Body of pancreas (tissue), 4 donors: Measurements from ENCODE around the gene NPIPA8. TPM values are rescaled to one million over a fixed set of nuclear protein-coding genes. Genes with fewer than 3 reads are reported as not detected.
"Not testable (repeated sequence)": the region's sequence is repeated elsewhere in the genome, so short reads cannot be mapped to it uniquely, and the experiment has no call there.

Source experiments
- ATAC-seq: fragments of 150-250 bp; one replicate; pipeline ENCODE4 v1.9.1; 2016
- DNase-seq, 4 donors: peaks; one replicate each; pipeline ENCODE4 v3.0.0-alpha.2; 2019
- H3K27ac ChIP-seq, 4 donors: fragments of 200-600 bp; sonication (generic); 1 replicate in 3 of 4; 2 replicates in 1 of 4; pipeline versions ENCODE4 v1.5.1 to v1.6.1; 2016 to 2019; ENCODE audit warnings: mild to moderate bottlenecking in 1 of 4, mixed read lengths in 1 of 4, moderate library complexity in 1 of 4
- H3K27me3 ChIP-seq, 2 donors: fragments of 200-600 bp; sonication (generic); one replicate each; pipeline ENCODE4 v1.6.0; 2016; ENCODE audit warnings: mild to moderate bottlenecking in 1 of 2
- H3K36me3 ChIP-seq, 2 donors: fragments of 200-600 bp; sonication (generic); replicated peaks in 1 of 2; 2 replicates each; pipeline ENCODE4 v1.5.1; 2016; ENCODE audit warnings: low read depth in 2 of 2; ENCODE audit not compliant: insufficient read depth in 1 of 2
- H3K4me1 ChIP-seq: fragments of 200-600 bp; sonication (generic); one replicate; pipeline ENCODE4 v1.6.0; 2016
- H3K4me3 ChIP-seq, 2 donors: fragments of 200-600 bp; sonication (generic); 1 replicate in 1 of 2; 2 replicates in 1 of 2; pipeline ENCODE4 v1.5.1; 2016 to 2019
- H3K9me3 ChIP-seq, 3 donors: fragments of 200-600 bp; sonication (generic); 1 replicate in 2 of 3; 2 replicates in 1 of 3; pipeline ENCODE4 v1.5.1; 2016
- WGBS, 2 donors: methylation state at CpG; one replicate each; pipeline ENCODE4 v1.1.5; 2017; 5-methylcytosine and 5-hydroxymethylcytosine counted together
- intact Hi-C: fragments of 100-400 bp; cut with DNase I; formaldehyde crosslinking; loops from one replicate; pipeline ENCODE4 v1.15.1; 2023
- total RNA-seq, 2 donors: library from RNA; depleted of rRNA; stranded (reverse); fragments of >200 nt; gene quantifications; one replicate each; pipeline ENCODE4 v1.1.0, GENCODE V29; 2016

NPIPA8 gene
- total RNA-seq, 2 donors from 2014 or later: not detected

DNA sequence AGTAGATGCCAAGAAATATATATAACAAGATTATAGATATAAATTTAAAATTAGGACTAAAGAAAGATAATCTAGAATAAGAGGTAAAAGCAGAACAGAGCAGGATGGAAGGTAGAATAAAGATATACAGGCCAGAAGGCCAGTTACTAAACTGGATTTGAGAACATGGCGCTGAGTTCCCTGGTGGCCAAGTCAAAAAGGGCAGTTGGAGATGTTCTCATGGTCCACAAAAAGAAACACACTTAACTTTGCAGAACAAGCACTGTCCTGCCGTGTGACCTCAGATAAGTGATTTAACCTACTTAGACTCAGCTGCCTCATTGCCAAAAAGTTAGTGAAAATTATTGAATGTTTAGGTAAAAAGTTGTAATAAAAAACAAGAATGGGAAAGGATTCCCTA, 27.4 kb downstream of the NPIPA8 start:
- ATAC-seq, H3K4me1 ChIP-seq, intact Hi-C loops, H3K9me3 ChIP-seq, H3K4me3 ChIP-seq, H3K27ac ChIP-seq, H3K27me3 ChIP-seq, H3K36me3 ChIP-seq, DNase-seq: not testable (repeated sequence)
- WGBS, 2 donors: no CpG with 5 or more reads among the region's 2 CpGs

DNA sequence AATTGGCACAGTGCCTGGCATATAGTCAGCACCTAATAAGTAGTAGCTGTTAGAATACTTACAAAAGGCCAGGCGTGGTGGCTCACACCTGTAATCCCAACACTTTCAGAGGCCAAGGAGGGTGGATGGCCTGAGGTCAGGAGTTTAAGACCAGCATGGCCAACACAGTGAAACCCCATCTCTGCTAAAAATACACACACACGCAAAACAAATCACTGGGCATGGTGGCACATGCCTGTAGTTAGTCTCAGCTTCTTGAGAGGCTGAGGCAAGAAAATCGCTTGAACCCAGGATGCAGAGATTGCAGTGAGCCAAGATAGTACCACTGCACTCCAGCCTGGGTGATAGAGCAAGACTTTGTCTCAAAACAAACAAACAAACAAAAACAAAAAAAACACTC, 29.3 kb downstream of the NPIPA8 start:
- intact Hi-C loops, H3K4me3 ChIP-seq, DNase-seq, H3K9me3 ChIP-seq, H3K36me3 ChIP-seq, H3K27ac ChIP-seq, H3K27me3 ChIP-seq, H3K4me1 ChIP-seq, ATAC-seq: not testable (repeated sequence)
- WGBS, 2 donors: no CpG with 5 or more reads among the region's 3 CpGs

DNA sequence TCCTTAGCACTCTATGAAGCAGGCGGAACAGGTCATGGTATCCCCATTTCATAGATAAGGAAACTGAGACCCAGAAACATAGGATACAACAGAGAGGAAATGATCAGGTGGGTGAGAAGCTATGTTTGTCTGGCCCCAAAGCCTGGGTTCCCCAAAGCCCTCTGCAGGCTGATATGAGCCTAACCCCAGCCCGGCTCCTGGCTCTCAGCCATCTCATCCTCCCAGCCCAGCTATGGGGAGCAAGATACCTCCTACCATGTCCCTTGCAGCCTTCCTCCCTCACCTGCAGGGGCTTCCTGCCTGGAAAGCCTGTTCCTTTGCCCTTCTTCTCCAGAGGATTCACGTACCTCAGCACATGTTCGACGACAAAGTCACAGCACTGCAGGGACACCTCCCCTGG, 30.5 kb downstream of the NPIPA8 start:
- WGBS, 2 donors: no CpG with 5 or more reads among the region's 5 CpGs
- DNase-seq, H3K4me1 ChIP-seq, intact Hi-C loops, H3K27me3 ChIP-seq, H3K4me3 ChIP-seq, H3K27ac ChIP-seq, H3K9me3 ChIP-seq, H3K36me3 ChIP-seq, ATAC-seq: not testable (repeated sequence)

DNA sequence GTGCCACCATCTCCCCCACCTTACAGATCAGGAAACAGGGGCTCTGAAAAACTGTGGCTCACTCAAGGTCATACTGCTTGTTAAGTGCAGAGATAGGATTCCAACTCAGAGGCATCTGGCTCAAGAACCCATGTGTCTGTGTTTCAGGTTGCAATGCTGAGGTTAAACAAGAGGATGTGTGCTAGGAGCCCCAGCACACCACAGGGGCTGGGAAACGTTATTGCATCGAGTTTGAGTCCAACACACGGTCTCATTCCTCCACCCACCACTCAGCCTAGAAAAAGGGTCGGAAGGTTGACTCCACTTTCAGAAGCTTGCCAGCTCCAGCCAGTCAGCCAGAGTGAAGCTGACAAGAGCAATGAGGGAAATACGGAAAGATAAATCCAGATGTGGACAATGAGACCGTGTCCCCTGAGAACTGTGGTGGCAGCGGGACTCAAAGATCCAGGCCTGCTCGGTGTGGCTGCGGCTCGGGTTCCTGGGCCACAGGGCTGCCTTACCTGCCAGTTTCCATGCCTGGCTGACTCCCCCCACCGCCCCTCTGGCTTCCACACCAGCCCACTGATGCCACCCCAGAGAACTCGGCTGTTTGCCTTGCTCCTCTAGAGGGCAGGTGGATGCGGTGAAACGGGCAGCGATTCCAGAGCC, 33.4 kb downstream of the NPIPA8 start:
- intact Hi-C loops: not testable (repeated sequence)

DNA sequence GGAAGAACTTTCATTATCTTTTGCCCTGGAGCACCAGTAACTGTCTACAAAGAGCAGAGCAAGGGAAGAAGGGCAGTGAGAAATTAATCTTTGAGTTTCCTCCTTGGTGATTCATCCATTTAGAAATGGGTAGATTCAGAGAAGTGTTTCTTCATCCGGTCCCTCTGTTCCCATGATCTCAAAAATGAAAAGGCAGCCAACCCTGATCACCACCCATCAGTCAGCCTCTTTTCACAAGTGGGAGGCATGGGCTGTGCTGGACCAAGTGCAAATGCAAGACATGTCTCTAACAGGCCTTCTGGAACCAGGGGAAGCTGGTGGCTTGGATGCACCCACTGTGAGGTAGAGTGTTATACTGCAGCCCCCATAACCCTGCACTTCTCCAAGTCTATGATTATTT, 38.8 kb downstream of the NPIPA8 start:
- intact Hi-C loops, H3K9me3 ChIP-seq, H3K27me3 ChIP-seq, DNase-seq, H3K4me3 ChIP-seq, ATAC-seq, H3K36me3 ChIP-seq, H3K4me1 ChIP-seq, H3K27ac ChIP-seq: not testable (repeated sequence)
- WGBS, 2 donors: no CpG with 5 or more reads among the region's 1 CpG

More for the DNA sequence above, 33.4 kb downstream of the NPIPA8 start:
- H3K36me3 ChIP-seq, H3K27me3 ChIP-seq, H3K4me1 ChIP-seq, ATAC-seq, H3K27ac ChIP-seq, H3K9me3 ChIP-seq, DNase-seq, H3K4me3 ChIP-seq: not testable (repeated sequence)
- no CpG with 5 or more reads among the region's 15 CpGs for WGBS, 2 donors

DNA sequence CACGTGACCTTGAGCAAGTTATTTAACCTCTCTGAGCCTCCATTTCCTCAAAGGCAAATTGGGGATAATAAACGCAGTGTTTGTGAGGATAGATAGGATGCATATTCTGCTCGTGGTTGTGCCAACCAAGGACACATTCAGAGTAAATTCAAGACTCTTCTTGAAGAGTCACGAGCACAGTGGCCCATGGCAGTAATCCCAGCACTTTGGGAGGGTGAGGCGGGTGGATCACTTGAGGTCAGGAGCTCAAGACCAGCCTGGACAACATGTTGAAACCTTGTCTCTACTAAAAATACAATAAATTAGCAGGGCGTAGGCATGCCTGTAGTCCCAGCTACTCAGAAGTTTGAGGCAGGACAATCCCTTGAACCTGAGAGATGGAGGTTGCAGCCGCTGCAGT, 39.6 kb downstream of the NPIPA8 start:
- H3K27ac ChIP-seq, H3K9me3 ChIP-seq, H3K27me3 ChIP-seq, H3K4me3 ChIP-seq, intact Hi-C loops, H3K4me1 ChIP-seq, ATAC-seq, H3K36me3 ChIP-seq, DNase-seq: not testable (repeated sequence)
- no CpG with 5 or more reads among the region's 7 CpGs for WGBS, 2 donors

DNA sequence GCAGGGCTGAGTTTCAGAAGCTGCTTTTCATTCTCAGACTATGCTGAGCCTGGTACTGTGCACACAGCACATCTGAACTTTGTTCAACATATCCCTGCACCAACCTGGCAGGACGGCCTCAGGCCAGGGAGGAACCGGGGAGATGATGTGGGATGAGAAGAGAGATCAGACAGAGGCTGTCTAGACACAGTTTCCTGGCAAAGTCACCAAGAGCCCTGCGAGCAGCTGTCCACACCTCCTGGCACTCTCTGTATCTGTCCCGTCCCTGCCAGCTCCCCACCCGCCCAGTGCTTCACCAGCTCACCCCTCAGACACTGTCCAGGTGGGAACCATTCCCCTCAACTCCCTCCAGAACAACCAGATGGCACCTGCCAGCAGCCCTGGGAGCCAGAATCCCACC, 42.2 kb downstream of the NPIPA8 start:
- no CpG with 5 or more reads among the region's 5 CpGs for WGBS, 2 donors
- H3K27me3 ChIP-seq, intact Hi-C loops, H3K9me3 ChIP-seq, DNase-seq, H3K4me3 ChIP-seq, H3K4me1 ChIP-seq, H3K27ac ChIP-seq, ATAC-seq, H3K36me3 ChIP-seq: not testable (repeated sequence)

DNA sequence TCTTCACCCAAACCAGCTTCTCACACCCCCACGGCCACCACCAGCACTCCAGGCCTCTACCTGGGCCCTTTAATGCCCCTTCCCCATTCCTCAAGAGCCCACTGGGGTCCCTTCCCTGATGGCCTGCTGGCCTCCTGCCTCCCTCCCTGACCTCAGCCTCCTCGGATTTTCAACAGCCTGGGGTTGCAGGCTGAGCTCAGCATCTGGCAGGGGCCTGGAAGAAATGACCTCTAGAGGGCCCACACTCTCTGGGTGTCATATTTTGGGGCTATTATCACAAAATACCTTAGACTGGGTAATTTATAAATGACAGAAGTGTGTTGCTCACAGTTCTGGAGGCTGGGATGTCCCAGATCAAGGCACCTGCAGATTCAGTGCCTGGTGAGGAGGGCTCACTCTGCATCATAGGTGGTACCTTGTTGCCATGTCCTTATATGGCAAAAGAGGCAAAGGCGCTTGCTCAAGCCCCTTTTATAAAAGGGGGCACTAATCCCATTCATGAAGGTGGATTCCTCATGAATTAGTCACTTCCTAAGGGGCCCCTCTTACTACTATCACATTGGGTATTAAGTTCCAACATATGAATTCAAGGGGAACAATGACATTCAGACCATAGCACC, 43.1 kb downstream of the NPIPA8 start:
- H3K36me3 ChIP-seq, DNase-seq, ATAC-seq, H3K4me1 ChIP-seq, H3K27me3 ChIP-seq, H3K9me3 ChIP-seq, H3K27ac ChIP-seq, H3K4me3 ChIP-seq, intact Hi-C loops: not testable (repeated sequence)
- WGBS, 2 donors: no CpG with 5 or more reads among the region's 3 CpGs

DNA sequence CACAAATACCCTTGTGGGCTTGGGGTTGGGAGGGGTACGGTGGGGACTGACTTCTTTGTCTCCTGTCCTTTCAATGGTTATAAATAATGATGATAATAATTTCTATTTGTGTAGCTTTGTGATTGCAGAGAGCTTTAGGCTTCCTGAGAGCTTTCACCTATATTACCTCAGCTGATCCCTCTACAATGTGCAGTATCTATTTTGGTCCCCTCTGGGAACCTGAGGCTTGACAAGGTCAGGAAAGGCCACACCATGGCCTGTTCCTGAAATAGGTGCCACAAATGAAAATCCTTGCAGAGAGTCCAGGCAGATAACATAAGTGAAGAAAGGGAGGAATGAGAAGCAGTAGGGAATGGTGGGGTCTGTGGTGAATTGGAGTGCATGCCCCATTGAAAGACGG, 45.6 kb downstream of the NPIPA8 start:
- WGBS, 2 donors: no CpG with 5 or more reads among the region's 2 CpGs
- ATAC-seq, H3K4me1 ChIP-seq, H3K36me3 ChIP-seq, intact Hi-C loops, H3K27me3 ChIP-seq, H3K9me3 ChIP-seq, H3K27ac ChIP-seq, H3K4me3 ChIP-seq, DNase-seq: not testable (repeated sequence)

DNA sequence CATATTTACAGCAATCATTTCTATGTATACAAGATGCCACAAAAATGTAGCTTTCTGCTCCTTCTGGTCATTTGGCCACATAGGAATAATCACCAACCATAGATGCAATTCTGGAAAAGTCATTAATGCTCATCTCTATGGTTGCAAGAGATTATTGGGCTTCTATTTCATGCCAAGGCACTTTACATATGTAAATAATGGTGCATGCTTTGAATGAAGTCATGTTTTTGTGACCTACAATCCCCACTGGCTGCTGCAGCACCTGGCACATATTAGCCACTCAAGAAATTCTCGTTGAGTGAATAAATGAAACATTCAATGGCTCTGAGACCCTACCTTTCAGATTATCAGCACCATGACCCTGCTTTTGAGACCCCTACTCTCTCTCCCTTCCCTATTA, 50.2 kb downstream of the NPIPA8 start:
- H3K4me3 ChIP-seq, H3K36me3 ChIP-seq, H3K27ac ChIP-seq, intact Hi-C loops, DNase-seq, H3K4me1 ChIP-seq, H3K9me3 ChIP-seq, H3K27me3 ChIP-seq, ATAC-seq: not testable (repeated sequence)
- WGBS, 2 donors: no CpG with 5 or more reads among the region's 1 CpG

DNA sequence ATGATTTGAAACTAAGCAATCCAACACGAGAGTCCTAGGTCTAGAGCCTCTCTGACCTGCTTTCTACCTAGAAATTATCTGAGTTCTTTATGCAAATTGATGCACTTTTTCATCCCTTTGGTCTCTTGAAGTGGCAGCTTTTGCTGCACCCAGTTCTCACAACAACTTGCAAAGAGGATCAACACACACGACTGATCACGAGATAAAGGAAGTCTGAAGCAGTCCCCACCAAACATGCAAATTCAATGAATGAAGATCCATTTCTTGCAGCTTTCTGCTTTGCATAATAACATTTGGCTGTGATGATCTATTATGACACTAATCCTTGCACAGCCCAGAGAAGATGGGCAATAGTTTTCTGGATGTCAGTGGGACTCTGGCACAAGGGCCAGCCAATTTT, 56.2 kb downstream of the NPIPA8 start:
- H3K27ac ChIP-seq, intact Hi-C loops, H3K27me3 ChIP-seq, H3K36me3 ChIP-seq, ATAC-seq, H3K9me3 ChIP-seq, H3K4me3 ChIP-seq, DNase-seq, H3K4me1 ChIP-seq: not testable (repeated sequence)
- no CpG with 5 or more reads among the region's 3 CpGs for WGBS, 2 donors

DNA sequence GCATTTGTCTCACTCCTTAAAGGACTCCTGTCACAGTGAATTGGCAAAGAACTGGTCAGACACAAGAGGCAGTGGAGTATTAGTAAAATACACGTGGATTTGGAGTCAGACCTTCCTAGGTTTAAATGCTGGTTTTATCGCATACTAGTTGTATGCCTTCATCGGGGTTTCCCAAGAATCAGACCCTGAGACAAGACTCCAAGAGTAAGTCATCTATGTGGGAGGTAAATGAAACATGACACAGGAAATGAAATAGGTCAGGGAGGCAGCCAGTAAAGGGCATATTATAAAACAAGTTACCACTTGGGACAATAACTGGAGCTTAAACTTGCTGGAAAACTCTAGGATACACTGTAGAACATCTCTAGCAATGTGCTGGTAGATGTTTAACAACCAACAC, 59.8 kb downstream of the NPIPA8 start:
- ATAC-seq, H3K4me3 ChIP-seq, intact Hi-C loops, H3K36me3 ChIP-seq, H3K4me1 ChIP-seq, DNase-seq, H3K27me3 ChIP-seq, H3K27ac ChIP-seq, H3K9me3 ChIP-seq: not testable (repeated sequence)
- whole genome bisulfite sequencing, 2 donors: no CpG with 5 or more reads among the region's 3 CpGs
